KBM-7 (cell line): ENCODE measurements around the gene MAML3.
A peak's percentile ranks its signal among the peaks of the same experiment; 100 is the strongest.

Source experiments
- DNase-seq: peaks from one replicate; pipeline ENCODE4 v3.0.0-alpha.2; 2015
- in situ Hi-C: fragments of 300-500 bp; cut with MboI; formaldehyde crosslinking; loops from 2 replicates; pipeline ENCODE4 v1.14.3; 2020; ENCODE audit warnings: low sequenced_read_pairs, low pct_unique_long_range_greater_than_20kb, mixed read lengths

Gene MAML3

GRCh38 chr4:140028676-140029517 is 125.1 kb downstream of the MAML3 start:
- in situ Hi-C loops = no loop called here
- no peak for DNase-seq

- in situ Hi-C loops = no loop called here
- no peak for DNase-seq
These were observed 125.9 kb downstream of the MAML3 start for GRCh38 chr4:140028101-140028500.

- DNase-seq = peak; percentile 26
- in situ Hi-C loops = no loop called here
These were observed 126.9 kb downstream of the MAML3 start for GRCh38 chr4:140027101-140027500.

GRCh38 chr4:140025470-140025869 is 128.5 kb downstream of the MAML3 start:
- no peak for DNase-seq
- in situ Hi-C loops = no loop called here

- DNase-seq = no peak
- in situ Hi-C loops = no loop called here
These were observed 133.3 kb downstream of the MAML3 start for GRCh38 chr4:140020457-140021361.

GRCh38 chr4:140019619-140020347 is 134.2 kb downstream of the MAML3 start:
- DNase-seq = no peak
- in situ Hi-C loops = no loop called here

- in situ Hi-C loops = no loop called here
- DNase-seq = no peak
These were observed 134.9 kb downstream of the MAML3 start for GRCh38 chr4:140018931-140019618.

GRCh38 chr4:140014284-140014683 is 139.7 kb downstream of the MAML3 start:
- in situ Hi-C loops = no loop called here
- no peak for DNase-seq

GRCh38 chr4:140012688-140013486 is 141.1 kb downstream of the MAML3 start:
- in situ Hi-C loops = no loop called here
- DNase-seq = peak; percentile 86

- in situ Hi-C loops = no loop called here
- DNase-seq = no peak
These were observed 148.3 kb downstream of the MAML3 start for GRCh38 chr4:140005699-140006098.

GRCh38 chr4:140004922-140005627 is 148.9 kb downstream of the MAML3 start:
- in situ Hi-C loops = no loop called here

GRCh38 chr4:140004549-140004895 is 149.5 kb downstream of the MAML3 start:
- DNase-seq = no peak
- in situ Hi-C loops = no loop called here

More at GRCh38 chr4:140004922-140005627, 148.9 kb downstream of the MAML3 start:
- DNase-seq = no peak

- DNase-seq = no peak
- in situ Hi-C loops = no loop called here
These were observed 150.0 kb downstream of the MAML3 start for GRCh38 chr4:140003876-140004548.

- in situ Hi-C loops = no loop called here
- no peak for DNase-seq
These were observed 153.8 kb downstream of the MAML3 start for GRCh38 chr4:140000232-140000631.

GRCh38 chr4:139988863-139989765 is 164.9 kb downstream of the MAML3 start:
- in situ Hi-C loops = no loop called here
- no peak for DNase-seq

GRCh38 chr4:139987502-139987850 is 166.5 kb downstream of the MAML3 start:
- in situ Hi-C loops = no loop called here
- no peak for DNase-seq
